HG02678 (cell line): ENCODE measurements around the gene DIPK2A.

Experiments
- ATAC-seq: cut with Tn5 transposase; IDR thresholded peaks from one replicate; pipeline ENCODE4 v1.9.1; 2021; ENCODE audit warnings: mild to moderate bottlenecking, moderate library complexity; ENCODE audit not compliant: unreplicated experiment

The DIPK2A gene

DNA sequence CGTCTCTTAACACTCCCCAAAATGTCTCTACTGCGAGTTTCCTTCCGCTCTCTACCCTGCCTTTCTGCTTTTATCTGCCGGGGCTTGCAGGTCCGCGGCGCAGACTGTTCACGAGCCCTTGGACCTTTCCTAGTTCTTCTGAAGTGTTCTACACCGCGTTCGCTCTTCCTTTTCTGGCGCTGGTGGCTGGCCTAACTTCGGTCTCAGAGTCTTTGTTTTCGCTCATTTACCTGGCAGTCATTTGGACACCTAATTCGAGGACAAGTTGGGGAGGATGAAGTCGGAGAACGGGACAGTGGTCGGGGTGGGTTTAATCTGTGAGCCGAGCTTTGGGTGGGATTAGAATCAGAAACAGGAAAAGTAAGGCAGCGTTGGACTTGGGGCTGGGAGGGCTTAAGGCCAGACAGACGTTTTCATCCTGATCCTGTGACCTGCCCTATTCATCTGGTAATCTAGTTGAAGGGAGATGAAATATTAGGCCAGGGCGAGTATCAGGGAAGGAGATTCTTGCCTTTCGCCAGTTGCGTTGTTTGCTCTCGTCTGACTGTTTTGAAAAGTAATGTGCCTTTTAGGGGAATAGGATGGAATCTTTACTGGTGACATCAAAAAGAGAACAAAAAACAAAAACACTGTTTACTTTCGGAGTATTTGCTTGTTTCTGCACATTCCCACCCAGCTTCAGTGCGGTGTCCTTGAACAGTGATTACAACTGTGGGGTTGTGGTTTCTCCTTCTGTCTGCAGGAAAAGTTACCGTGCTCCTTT lies 1.8 kb downstream of the DIPK2A start:
- ATAC-seq = peak; percentile 30

DNA sequence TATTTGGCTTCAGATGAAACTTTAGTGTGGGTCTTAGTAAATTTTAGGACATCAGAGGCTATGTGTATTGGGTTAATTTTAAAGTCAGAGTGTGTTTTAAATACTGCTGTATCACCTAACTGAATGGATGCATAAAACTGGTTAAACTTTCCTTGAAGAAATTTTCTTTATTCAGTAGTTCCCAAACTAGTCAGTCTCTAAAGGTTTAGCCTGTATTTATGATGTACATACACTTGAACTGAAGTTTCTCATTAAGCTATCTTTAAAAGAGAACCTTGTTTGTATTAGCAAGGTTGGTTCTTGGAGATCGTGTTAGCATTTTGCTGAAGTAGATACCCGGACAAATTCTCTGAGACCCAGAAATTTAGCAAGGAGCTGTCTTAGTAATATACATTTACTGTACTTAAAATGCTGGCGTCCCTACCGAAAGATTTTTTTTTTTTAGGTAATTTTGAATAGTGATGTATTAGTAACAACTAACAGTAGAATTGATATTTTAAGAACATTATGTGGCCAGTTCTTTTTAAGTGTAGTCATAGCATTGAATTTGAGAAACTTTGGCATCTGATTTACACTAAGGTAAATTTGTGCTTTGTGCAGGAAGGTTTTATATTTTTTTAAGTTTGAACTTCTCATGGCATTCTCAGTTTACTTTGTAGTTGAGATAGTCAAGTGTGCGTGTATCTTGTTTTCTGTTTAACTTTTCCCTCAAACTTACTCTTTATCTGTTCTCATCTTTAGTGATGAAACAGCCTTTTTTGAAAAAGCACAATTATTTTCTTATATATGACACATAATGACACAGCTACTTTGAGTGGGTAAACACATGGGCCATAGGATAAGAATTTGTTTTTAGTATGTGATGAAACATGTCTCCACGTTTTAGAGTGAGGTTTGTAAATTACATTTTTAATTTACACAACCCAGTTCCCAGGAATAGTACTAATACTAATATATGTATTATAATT lies 2.9 kb downstream of the DIPK2A start:
- no peak for ATAC-seq

DNA sequence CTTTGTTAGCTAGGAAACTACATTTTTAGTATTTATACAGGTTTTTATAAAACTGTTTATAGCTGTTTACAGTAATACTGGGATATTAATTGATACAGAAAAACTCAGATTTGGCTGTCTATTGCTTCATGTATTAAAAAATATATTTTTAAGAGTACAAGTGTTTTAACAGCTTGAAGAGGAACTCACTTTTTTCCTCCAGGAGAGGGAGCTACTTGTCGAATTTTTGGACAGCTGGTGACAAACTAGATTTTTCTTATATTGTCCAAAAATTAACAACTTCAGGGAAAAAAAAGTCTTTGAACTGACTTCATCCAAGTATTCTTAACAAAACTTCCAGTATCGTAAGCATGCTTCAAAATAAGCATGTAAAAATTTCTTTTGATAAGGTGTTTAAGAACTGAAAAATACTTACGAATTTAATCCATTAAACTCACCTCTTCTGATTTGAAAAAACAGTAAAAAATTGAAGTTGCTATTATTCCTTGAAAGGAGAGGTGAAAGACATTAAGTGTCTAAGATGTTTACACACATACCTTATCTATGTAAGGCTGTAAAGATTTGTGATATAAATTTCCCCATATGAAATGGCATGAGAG lies 4.0 kb downstream of the DIPK2A start:
- ATAC-seq = no peak

DNA sequence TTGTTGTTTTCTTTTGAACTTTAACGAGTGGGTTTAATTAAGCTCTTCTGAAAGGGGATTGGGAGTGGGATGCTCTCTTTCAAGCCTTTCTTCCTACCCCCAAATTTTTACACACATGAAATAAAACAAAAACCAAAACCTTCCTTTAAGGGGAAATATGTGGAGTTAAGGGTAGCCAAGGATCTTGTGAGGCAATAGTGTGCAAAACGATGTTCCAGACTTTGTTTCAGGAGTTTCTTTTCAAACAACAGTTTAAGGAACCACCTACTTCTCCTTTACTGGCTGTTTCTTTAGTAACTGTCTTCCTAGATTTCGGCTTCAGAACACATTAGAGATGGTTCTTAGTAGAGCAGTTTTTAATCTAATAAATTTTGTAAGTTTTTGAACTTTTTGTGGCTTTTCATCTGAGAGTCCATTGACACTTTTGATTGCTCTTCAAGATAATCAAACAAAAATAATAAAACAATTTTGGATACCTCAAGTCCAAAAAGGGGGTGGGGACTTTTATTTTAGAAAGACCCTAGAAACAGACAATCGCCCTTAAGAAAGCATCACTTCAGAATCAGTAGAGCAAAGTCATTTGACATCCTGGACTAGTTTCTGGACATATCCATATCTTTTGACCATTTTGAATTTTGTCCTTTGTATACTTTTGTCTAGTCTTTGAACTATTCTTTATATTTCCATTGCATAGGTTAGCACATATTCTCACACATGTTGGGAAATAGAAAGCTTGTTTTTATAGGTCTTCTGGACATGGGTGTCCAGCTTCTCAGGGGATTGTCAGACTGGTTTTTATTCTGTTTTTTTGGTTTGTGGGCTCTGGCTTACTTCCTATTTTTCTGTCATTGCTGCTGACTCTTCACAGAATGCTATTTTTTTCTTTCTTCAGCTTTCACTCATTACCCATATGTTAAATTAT lies 6.0 kb downstream of the DIPK2A start:
- ATAC-seq = peak; percentile 39

DNA sequence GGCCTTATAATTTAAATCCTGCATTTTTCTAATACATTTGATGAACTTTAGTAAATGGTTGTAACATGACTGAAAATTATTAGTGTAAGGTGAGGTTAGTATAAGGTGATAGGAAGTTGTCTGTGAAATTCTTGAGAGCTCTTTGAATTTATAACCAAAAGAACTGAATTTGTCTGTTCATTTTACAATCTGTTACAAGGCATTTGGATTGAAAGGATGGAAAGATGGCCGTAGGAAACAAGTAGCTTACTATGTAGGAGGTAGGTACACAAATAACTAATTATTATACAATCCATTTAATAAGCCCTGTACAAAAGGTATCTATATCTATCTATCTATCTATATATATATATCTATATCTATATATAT lies 6.6 kb downstream of the DIPK2A start:
- no peak for ATAC-seq

DNA sequence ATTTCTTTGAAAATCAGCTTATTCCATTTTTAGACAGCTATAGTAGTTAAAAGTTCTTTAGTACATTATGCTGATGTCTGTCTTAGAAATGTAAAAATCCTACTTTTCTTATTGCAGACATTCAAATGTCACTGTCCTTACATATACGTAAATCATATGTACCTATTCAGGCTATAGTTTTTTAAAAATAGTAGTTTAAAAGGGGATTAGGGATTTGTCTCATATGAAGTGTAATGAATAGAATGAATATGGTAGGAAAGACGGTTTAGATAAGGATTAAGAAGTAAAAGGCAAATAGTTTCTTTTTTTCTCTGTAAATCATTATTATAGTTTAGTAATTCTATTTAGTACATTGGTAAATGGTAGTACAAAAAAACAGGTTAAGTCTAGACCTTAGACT lies 7.4 kb downstream of the DIPK2A start:
- ATAC-seq = no peak

DNA sequence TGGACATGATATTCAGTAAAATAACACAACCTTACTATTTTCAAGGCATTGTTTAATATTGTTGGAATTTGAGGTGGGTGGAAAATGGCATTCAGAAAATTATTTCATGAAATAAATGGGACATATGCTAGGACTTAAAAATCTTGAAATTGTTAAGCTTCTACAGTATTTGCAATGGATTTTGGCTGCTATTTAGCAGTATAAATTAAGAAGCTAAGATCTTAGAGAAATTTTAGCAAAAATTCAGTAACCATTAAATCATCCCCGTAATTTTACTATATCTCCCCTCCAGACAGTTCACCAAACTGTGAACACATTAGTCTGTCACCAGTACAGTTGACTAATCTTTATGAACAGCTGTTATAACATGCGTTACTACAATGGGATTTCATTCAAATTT lies 8.2 kb downstream of the DIPK2A start:
- ATAC-seq = no peak

DNA sequence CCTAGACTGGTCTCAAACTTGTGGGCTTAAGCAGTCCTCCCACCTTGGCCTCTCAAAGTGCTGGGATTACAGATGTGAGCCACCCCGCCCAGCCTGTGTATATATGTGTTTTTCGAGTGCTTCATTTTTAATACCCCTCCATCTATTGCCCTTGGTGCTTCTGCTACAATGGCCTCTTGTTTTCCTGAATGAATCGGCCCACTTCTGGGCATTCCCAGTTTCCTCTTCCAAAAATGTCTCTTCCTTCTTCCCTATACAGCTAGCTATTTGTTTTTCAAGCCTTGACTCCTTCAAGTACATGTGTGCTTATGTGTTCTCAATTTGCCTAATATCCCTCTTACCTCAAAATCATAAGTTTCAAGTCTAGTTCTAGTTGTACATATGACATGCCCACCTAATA lies 16.7 kb downstream of the DIPK2A start:
- no peak for ATAC-seq

DNA sequence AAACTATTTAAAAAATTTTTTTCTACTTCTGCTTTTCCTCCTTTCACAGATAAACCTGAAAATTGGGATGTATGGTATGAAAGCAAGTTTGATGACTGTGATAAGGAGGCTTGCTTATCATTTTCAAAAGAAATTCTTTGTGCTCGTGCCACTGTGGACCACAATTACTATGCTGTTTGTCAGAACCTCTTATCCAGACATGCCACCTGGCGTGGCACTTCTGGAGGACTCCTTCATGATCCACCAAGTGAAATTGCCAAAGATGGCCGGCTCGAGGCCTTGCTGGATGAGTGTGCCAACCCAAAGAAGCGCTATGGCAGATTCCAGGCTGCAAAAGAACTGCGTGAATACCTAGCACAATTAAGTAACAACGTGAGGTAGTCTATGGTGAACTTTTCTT lies 17.8 kb downstream of the DIPK2A start:
- no peak for ATAC-seq

DNA sequence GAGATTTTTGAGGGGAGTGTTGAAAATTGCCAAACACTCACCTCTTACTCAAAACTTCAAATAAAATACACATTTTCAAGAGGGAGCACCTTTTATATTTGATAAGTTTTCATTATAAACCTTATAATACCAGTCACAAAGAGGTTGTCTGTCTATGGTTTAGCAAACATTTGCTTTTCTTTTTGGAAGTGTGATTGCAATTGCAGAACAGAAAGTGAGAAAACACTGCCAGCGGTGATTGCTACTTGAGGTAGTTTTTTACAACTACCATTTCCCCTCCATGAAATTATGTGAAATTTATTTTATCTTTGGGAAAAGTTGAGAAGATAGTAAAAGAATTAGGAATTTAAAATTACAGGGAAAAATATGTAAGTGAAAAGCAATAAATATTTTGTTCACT lies 20.1 kb downstream of the DIPK2A start:
- peak; percentile 59 for ATAC-seq

DNA sequence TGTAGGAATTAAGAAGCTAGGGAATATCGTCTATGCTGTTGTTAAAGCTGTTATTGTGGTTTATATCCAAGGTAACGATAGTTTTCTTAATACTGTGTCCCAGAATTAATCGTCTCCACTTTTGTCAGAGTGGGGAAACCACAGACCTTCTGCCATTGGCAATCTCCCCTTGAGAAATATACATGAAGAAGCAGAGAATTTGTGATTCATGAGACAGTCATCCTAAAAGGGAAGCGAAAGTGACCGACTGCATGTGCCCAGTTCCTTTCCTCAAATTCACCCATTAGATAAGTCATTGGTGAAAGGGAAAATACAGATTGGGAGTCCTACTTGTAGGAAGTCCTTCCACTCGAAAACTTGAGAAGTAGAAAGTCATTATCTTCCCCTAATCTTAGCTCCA lies 26.6 kb downstream of the DIPK2A start:
- peak; percentile 52 for ATAC-seq

DNA sequence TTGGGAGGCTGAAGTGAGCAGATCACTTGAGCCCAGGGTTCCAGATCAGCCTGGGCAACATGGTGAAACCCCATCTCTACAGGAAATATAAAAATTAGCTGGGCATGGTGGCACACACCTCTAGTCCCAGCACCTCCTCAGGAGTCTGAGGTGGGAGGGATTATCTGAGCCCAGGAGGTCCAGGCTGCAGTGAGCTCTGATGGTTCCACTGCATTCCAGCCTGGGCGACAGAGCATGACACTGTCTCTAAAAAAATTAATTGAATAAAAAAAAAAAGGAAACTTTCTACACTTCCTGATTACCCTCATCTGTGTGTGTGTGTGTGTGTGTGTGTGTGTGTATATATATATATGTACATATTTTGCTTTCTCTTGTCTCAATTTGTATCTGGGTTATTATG lies 31.4 kb downstream of the DIPK2A start:
- no peak for ATAC-seq

DNA sequence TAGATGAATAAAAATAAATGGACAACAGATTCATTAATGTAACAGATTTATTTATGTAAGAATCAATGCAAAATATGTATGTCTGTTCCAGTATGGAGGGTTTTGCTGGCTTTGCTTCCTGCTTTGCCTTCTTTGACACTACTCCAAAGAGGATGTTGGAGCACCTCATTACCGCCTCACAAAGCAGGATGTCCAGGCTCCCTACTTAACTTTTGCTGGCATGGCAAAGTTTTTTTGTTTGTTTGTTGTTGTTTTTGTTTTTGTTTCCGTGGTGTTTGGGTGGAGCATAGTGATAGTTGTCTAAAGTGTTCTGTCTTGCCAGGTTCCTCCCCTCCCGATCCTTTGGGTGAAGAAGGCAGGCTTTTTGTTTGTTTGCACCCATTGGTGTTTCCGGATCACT lies 38.7 kb downstream of the DIPK2A start:
- ATAC-seq = no peak

DNA sequence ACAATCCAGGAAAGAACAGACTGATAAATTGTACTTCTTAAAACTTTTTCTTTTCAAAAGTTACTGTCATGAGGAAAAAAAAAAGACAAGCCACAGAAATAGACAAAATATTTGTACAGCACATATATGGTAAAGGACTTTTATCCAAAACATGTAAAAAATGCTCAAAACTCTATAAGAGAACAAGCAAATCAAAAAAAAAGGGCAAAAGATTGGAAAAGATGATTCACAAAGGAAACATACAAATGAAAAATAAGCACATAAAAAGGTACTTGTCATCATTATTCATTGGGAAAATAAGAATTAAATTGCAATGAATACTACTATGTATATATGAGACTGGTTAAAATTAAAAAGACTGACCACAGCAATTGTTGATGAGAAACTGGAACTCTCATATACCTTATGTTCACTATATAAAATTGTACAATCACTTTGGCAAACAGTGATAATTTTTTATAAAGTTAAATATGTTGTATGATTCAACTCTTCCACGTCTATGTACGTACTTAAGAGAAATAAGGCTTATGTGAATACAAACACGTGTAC lies 39.7 kb downstream of the DIPK2A start:
- ATAC-seq = no peak

DNA sequence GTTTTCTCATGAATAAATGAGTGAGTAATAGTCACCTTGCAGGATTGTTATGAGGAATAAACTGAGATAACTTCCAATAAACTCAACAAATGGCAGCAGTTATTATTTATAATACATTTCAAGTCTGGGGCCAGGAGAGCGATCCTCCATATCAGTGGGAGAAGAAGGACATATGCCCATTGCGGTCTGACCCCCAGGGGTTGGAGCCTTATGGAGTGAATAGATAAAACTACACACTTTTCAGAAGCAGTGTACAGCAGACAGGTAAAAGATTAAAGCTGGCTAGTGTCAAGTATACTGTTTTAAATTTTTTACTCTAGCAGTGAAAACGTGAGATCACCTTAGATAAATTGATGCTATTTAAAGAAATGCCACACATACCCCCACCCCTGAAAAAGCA lies 43.5 kb downstream of the DIPK2A start:
- no peak for ATAC-seq

DNA sequence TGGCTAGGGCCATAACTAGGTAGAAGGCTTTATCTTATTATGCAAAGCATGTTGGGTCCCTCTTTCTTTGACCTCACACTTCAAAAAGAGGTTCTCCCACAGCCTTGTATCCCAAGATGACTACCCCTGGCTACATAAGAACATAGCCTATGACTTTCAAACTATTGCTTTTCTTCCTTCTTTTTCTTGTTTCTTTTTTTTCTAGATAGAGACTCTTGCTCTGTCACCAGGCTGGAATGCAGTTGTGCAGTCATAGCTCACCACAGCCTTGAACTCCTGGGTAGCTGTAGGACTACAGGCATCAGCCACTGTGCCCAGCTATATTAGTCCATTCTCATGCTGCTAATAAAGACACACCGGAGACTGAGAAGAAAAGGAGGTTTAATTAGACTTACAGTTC lies 47.2 kb downstream of the DIPK2A start:
- ATAC-seq = no peak
